GM19372 (cell line): ENCODE data around the gene TMEM170A.

ENCODE experiments used
- ATAC-seq: cut with Tn5 transposase; IDR thresholded peaks from one replicate; pipeline ENCODE4 v1.9.1; 2021; ENCODE audit warnings: mild to moderate bottlenecking, low read depth, moderate library complexity; ENCODE audit not compliant: unreplicated experiment

Gene TMEM170A

DNA sequence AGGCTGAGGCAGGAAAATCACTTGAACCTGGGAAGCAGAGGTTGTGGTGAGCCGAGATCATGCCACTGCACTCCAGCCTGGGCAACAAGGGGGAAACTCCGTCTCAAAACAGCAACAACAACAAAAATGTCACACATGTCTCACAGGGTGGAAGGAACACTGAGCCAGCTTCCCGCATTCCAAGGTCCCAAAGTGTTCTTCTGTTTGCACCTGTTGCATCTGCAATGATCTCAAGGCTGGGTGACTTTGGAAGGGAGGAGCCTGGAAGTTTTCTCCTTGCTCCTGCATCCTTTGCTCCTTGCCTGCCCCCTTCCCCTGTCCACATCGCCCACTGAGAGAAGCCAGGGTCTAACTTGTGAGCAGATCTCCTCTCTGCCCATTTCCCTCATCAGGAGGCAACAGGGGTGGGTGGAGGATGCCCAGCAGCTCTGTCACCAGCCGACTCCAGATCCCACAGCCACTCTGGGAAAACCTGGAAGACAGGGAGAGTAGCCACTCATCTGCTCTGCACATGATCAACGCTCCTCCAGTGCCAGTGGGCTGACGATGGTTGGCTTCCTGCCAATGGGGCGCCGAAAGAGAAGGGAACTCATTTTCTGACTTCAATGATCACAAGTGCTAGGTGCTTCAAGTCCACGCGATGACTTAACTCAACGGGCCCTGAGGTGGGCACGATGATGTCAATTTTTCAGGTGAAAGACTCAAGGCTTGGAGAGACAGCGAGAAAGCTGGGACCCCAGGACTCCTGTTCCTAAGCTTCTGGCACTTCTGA lies 18.1 kb upstream of the TMEM170A start:
- ATAC-seq = no peak

DNA sequence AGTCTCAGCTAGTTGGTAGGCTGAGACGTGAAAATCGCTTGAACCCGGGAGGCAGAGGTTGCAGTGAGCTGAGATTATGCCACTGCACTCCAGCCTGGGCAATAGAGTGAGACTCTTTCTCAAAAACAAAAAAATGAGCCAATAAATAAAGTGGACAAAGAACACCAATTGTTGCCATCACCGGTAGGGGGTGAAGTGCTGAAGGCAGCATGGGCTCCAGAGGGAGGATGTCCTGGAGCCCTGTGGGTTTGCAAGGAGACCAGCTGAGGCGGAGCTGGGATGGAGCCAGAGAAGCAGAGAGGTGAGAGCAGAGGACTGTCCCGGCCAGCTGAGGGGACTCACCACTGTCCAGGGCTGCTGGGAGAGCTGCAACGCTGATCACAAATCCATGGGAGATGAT lies 17.0 kb upstream of the TMEM170A start:
- no peak for ATAC-seq

DNA sequence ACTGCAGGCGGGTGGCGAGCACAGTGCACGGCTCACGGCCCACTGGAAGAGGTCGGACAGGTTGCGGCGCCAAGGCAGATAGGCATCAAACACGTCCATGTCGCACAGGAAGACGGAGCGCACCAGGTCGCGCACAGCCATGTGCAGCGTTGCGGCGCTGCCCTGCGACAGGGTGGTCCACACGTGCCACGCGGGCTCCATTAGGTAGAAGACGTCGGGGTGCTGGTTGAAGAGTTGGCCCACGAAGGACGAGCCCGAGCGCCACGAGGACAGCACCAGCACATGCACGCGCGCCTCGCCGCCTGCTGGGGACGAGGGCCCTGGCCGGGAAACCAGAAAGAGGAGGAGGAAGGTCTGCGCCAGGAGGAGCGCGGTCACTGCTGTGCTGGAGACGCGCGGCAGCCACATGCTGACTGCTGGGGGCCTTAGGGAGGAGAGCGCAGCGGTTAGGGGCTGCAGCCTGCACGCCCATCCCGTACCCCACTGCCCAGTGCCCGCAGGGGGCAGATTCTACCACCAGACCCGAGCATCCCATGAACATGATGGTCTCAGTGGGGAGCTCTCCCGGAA lies 15.0 kb upstream of the TMEM170A start:
- no peak for ATAC-seq

DNA sequence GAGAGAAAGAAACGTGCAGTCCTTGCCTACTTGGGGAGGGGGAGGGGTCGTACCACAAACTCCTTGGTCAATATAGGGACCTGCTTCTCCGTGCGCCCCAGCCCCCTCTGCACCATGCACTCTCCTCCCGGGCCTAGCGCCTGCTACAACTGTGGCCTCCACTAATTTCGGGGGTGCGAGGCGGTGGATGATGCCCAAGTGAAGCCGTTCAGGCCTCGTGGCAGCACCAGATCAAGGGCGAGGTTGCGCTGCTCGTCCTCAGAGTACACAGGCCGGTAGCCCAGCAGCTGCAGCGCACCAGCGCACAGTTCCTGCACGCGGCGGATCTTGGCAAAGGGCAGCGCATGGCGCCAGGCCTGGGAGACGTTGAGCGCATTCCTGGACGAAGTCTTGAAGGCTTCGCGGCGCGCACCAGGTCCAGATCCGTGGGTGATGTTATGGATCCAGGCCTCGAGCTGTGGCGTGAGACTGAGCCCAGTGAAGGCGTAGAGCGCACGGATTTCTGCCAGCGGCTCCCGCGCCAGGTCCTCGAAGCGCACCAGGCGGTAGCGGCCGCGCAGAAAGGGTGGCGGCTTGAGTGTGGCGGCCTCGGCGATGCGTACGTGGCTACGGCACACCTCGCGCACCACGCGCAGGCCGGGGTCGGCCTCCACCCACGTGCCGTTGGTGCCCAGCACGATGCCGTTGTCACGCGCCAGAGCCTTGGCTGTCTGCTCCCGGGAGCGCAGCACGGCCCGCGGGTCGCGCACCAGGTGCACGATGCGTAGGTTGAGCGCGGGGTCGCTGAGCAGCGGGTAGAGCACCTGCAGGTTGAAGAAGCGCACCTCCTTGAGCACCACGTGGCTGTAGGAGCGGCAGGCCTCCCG lies 14.2 kb upstream of the TMEM170A start:
- no peak for ATAC-seq

DNA sequence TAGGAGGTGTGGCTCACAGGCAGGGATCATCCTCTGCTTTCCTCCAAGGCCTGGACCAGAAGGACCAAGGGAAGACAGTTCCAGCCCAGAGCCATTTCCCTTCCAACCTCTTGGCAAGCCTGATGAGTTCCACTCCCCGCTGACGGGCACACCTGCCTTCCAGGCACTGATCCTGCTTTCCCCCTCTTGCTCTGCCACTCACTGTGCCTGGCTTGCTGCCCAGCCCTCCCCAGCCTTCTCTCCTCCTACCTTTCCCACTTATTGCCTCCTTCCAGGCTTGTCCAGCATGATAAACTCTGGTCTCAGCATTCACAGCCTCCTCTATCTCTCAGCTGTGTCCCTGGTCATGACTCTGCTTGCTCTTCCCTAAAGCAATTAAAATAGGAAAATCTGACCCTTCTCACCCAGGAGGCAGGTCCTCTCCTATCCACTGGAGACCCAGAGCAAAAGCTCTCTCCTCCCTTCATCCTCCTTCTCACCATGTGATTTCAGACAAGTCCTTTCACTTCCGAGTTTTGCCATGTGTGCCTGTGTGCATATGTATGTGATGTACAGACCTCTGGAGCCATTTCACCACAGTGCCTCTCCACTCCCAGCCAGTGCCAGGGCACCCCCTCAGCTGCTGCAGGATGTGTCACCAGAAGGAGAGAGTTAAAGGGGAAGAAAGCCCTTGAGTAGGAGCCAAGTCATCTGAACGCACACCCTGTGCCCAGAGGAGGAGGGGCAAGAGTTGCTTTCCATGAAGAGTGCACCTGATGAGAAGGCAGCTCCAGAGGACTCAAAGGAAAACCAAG lies 13.4 kb upstream of the TMEM170A start:
- ATAC-seq = no peak

DNA sequence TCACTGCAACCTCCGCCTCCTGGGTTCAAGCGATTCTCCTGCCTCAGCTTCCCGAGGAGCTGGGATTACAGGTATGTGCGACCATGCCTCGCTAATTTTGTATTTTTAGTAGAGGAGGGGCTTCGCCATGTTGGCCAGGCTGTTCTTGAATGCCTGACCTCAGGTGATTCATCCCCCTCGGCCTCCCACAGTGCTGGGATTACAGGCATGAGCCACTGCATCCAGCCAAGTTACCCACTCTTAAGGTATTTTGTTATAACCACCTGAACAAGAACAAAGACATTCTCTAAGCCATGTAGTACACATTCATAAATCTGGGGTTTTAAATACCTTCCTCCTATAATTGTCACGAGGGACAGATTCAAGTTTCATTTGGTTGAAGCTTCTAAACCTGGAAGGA lies 12.3 kb upstream of the TMEM170A start:
- no peak for ATAC-seq

DNA sequence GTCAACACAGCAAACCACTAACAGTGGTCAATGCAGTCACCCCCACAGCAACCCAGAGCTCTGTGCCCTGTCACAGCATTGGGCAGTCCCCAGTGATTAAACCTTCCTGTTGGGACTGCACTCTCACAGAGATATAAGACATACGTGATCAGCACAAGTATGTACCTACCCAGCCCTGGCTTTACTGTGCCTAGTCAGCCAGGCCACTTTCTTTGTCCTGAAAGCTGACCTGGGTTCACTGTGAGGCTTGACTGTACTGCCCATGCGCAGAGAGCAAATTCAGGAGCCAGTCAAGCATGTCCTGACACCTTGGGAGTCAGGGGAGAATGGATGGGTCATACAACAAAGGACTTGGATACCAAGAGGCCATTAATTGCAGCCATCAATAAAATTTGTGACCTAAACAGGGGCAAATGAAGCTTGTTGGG lies 10.9 kb upstream of the TMEM170A start:
- ATAC-seq = no peak

DNA sequence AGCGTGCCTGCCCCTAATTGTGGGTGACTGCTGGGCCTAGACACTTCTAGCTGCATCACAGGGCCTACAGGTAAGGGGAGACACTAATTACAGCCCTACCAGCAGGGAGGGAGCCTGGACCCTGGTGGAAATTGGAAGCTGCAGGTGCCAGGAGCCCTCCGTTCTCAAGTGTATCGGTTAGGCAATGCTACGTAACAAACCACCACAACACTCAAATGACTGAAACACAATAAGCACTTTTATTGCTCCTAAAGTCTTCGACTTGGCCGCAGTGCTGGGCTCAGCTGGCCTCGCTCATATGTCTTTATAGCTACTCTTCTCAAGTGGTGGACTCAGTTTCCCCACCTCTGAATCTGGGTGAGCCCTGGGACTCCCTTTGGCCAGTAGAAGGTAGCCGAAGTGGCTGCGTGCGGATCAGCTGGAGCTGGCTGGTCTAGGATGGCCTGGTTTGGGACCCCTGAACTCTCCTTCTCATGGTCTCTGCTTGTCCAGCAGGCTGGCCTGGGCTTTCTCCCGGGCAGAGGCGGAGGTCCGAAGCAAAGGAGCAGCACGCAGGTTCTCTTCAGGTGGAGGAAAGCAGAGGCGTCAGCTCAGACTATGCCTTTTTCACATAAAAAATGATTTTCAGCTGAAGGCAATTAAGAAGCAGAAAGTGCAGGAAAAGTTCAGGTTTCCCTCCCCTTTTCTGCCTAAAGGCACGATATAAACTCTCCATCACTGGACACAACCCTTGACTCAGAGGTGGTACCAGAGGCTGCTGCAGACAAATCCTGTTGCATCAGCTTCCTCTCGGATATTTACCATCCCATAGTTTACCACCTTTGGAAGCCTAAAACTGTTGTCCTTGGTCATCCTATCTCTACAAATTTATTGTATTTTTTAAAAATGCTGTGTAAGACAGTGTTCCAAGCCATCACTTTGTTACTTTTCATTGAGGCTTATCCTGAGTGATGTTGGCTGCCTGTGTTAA lies 8.7 kb upstream of the TMEM170A start:
- no peak for ATAC-seq

DNA sequence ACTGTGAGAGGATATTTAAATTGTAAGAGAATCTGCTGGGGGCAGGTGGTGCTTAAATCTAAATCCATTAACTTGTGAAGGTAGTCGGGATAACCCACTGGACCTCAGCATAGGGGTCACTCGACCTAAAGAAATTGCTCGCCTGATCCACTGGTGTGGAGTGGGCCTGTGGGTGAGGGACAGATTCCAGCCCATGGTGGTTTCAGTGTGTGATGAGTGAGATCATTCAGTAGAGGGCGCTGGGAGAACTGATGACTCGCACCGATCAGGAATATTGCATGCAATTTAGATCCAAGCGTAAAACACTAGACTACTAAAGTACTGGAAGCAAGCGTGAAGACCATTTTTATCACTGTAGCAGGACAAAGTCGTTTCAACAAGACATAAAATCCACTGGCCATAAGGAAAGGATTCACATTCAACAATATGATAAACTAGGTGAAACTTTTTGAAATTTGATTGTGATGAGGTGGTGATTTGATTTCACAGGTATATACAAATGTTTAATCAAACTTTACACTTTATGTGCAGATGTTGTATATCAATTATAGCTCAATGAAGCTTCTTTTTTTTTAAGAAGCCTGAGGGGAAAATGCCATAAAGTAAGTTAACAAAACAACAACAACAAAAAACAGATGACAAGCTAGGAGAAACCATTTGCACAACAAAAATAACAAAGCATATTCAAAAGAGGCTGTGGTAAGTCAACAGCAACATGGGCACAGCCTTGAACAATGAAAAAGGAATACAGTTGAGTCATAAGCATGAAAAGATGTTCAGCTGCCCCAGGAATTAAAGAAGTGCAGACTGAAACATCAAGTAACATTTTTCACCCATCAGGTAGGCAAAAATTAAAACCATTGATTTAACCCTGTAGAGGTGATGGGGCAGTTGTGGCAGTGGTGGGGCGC lies 7.5 kb upstream of the TMEM170A start:
- peak; percentile 81 for ATAC-seq

DNA sequence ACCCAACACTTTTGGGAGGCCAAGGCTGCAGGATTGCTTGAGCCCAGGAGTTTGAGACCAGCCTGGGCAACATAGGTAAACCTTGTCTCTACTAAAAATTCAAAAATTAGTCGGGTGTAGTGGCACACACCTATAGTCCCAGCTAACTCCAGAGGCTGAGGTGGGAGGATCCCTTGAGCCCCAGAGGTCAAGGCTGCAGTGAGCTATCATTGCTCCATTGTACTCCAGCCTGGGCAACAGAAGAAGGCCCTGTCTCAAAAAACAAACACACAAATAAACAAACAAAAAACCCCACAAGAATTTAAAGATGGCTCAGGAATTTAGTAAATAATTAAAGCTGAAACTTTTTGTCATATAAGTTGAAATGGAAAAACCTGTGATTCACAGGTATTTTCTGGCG lies 2.3 kb upstream of the TMEM170A start:
- ATAC-seq = no peak

DNA sequence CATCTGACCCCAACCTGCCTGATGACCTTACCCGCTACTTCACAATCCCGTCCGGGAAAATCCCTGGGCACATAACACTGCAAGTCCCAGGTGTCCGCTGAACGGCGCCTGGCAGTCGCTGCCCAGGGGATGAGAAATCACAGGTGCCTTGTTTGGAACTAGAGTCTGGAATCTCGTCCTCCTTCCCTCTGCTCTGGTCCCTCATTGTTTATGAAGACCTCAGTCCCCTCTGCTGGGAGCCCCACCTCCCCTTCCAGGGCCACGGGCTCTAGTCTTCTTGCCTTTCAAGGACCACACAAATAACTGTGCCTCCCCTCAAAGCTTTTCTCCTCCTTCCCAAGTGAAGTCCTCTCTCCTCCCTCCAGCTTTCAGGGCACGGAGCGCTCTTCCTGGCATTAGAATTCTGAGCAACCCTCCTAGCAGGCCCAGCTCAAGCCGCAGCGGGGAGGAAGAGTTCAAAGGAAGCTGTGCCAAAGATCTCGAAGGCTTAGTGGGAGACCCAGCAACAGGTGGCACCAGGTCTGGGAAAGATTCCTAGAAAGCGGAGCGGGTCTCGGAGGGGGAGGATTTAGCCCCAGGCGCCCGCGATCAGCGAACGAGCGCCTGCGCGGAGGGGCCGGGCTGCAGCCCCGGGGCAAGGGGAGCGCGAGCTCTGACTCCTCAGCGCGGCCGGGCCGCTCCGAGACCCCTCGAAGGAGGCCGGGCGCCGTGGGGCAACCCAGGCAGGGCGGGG lies 934 bp downstream of the TMEM170A start:
- peak; percentile 12 for ATAC-seq

DNA sequence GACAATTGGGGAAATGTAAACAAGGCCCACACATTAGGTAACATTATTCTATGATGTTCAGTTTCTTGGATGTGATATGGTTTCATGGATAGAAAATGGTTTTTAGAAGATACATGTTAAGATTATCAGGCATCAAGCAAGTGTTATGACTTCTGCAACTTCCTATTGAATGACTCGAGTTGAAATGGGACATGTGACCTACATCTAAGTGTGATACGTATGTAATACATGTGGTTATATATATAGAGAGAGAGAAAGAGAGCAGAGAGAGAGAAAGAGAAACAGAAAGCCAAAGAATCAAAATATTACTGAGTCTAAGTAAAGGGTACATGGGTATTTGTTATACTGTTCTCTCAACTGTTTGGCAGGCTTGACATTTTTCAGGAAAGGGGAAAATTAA lies 1.7 kb downstream of the TMEM170A start:
- no peak for ATAC-seq

DNA sequence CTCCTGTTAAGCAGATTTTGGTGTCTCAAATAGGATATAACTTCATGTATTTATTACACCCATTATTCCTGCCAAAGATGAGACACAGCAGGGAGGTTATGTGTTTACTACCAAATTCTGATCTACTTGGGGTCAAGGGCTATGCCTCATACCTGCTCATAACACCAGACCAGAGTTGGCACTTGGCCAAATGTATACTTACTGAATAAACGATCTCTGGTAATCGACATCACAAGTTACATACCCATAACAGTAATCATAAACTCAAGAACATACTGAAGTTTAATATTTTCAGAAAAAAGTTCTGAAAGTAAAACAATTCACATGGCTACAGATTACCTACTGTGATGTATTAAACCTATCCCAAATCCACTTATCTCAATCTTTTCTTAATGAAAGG lies 2.9 kb downstream of the TMEM170A start:
- ATAC-seq = no peak

DNA sequence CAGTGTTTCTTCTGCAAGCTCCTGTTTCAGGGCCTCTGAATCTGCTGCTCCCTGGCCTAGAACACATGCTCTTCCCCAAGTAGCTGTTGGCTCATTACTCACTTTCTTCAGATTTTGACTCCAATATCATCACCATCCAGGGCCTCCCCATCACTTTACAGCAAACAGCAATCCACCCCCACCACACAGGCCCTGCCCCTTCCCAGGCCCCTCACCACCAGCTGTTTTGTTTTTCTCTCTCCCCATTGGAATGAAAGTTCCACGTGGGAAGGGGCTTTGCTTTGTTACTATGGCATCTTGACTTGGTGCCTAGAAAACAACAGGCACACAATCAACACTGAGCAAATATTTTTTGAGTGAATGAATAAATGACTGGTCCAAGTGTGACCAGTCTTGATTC lies 4.0 kb downstream of the TMEM170A start:
- ATAC-seq = no peak

DNA sequence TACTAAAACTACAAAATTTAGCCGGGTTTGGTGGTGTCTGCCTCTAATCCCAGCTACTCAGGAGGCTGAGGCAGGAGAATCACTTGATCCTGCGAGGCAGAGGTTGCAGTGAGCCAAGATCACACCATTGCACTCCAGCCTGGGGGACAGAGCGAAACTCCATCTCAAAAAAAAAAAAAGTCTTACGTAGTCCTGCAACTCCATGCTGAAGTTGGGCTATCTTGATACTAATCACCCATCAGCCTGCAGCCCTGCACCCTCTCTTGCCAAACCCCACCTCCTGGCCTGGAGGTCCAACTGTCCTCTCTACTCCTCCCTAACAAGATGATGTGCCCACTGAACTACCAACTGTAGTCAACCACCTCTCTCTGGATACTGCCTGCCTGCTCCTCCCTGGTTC lies 4.8 kb downstream of the TMEM170A start:
- ATAC-seq = no peak

DNA sequence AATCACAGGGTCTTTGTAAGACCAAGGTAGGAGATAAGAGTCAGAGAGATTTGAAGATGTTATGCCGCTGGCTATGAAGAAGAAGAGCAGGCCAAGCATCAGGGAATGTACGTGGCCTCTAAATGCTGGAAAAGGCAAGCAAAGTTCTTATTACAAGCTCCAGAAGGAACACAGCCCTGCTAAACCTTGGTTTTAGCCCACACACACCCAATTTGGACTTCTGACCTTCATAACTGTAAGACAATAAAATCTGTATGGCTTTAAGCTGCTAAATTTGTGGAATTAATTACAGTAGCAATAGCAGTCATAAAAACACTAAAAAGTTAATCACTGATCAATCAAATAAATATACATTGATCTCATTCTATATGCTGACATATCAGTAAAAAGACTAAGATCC lies 6.0 kb downstream of the TMEM170A start:
- ATAC-seq = no peak

DNA sequence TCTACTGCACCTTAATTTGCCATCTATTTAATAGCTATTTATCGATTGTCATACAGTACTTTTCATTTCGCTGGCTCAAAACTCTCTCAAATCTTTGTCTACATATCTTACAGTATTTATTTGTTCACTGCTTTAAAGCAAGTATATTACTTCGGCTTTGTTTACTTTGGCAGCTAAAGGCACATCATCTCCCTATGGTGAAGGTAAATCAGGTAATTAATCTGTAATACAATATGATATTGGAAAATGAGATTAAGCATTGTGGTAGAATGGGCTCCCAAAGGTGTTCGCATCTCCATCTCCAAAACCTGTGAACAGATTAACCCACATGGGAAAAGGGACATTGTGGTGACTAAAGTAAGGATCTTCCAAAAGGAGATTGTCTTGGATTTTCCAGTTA lies 6.5 kb downstream of the TMEM170A start:
- ATAC-seq = no peak

DNA sequence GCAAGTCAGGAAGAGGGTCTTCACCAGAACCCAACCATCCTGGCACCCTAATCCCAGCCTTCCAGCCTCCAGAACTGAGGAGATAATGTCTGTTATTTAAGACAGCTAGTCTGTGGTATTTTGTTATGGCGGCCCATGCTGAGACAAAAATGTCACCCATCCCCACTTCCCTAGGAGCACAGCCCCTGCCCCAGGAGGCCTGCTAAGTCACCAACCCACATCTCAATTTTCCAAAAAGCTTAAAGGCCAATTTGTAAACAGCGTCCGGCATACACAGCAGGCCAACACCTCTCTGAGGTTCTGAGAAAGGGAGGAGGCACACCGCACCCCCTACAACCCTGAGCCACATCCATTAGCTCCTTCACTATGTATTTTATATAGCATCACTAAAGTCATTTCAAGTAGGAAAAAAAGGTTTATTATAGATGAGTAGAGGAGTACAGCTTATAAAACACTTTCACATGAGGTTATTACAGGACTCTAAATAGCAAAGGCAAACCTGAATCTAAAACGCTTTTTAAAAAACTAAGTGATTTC lies 6.9 kb downstream of the TMEM170A start:
- ATAC-seq = no peak
